Endothelial cell of umbilical vein (primary cell): ENCODE data around the gene KIAA2012. TPM values are rescaled to one million over a fixed set of nuclear protein-coding genes. Genes with fewer than 3 reads are reported as not detected.

Experiments
- BruUV-seq: library from RNA; stranded (reverse); fragments of 400-500 nt; replicated peaks from 2 replicates; lab custom pipeline; 2021; lab: Mats Ljungman, UMichigan
- CTCF ChIA-PET: fragments of 300-600, 350-600 bp; sonication (Branson Sonifier 250); formaldehyde crosslinking; loops from one replicate; lab custom pipeline; 2021; ENCODE audit warnings: antibody characterized with exemption, inconsistent platforms; lab: Charles Lee
- POLR2A ChIA-PET: fragments of 300-600, 350-600 bp; sonication (Branson Sonifier 250); formaldehyde crosslinking; loops from one replicate; lab custom pipeline; 2021; ENCODE audit warnings: antibody characterized with exemption, inconsistent platforms; lab: Charles Lee
- DNase-seq: peaks from one replicate; pipeline ENCODE4 v3.0.0-alpha.2; 2011; ENCODE audit warnings: low read depth, low spot score
- FAIRE-seq: peaks from 2 replicates; lab custom pipeline; 2011; peaks lifted over from hg19 to GRCh38; lab: Jason Lieb, UNC
- H2AFZ ChIP-seq: 2 replicates; pipeline ENCODE4 v1.6.0; 2012; ENCODE audit warnings: low read depth, low read length, control low read depth, inconsistent platforms
- H3K27ac ChIP-seq: 2 replicates; pipeline ENCODE4 v1.5.1; 2011; ENCODE audit warnings: low read depth, mild to moderate bottlenecking, control low read depth, low read length, moderate library complexity; ENCODE audit not compliant: insufficient read depth
- H3K27me3 ChIP-seq, 2 experiments: 2 replicates each; pipeline versions ENCODE4 v1.6.0 to v1.6.1; 2011; ENCODE audit warnings: low read length in 2 of 2, mixed read lengths in 1 of 2; ENCODE audit not compliant: control insufficient read depth in 2 of 2, insufficient read depth in 2 of 2
- H3K36me3 ChIP-seq, 2 experiments: 2 replicates in 1 of 2; 3 replicates in 1 of 2; pipeline ENCODE4 v1.5.1; 2011; ENCODE audit warnings: low read length in 2 of 2, mild to moderate bottlenecking in 1 of 2, moderate library complexity in 1 of 2; ENCODE audit not compliant: control insufficient read depth in 2 of 2, insufficient read depth in 2 of 2; ENCODE audit errors: extremely low read depth in 1 of 2
- H3K4me1 ChIP-seq: 3 replicates; pipeline ENCODE4 v1.5.1; 2011; ENCODE audit warnings: mild to moderate bottlenecking, low read length; ENCODE audit not compliant: control insufficient read depth, insufficient read depth; ENCODE audit errors: extremely low read depth
- H3K4me2 ChIP-seq: 2 replicates; pipeline ENCODE4 v1.6.1; 2011; ENCODE audit warnings: low read length, control low read depth, mixed read lengths; ENCODE audit not compliant: insufficient read depth
- H3K4me3 ChIP-seq, 3 experiments: fragments of 200-600 bp in 1 of 3; sonication (generic), shearing (Covaris generic) in 1 of 3; replicated peaks in 1 of 3; 2 replicates each; pipeline ENCODE4 v1.5.1; 2011 to 2016; ENCODE audit warnings: control low read depth in 3 of 3, low read length in 3 of 3, mild to moderate bottlenecking in 2 of 3, inconsistent platforms in 1 of 3, low read depth in 1 of 3, moderate library complexity in 1 of 3; ENCODE audit not compliant: insufficient read depth in 1 of 3
- H3K79me2 ChIP-seq: 2 replicates; pipeline ENCODE4 v1.6.0; 2012; ENCODE audit warnings: low read length, inconsistent platforms; ENCODE audit not compliant: control insufficient read depth, insufficient read depth
- H3K9ac ChIP-seq: replicated peaks from 2 replicates; pipeline ENCODE3; 2011; ENCODE audit warnings: low read length, control low read depth; ENCODE audit not compliant: insufficient read depth; ENCODE audit errors: extremely low read depth
- H3K9me1 ChIP-seq: replicated peaks from 3 replicates; pipeline ENCODE4 v1.6.0; 2011; ENCODE audit warnings: mild to moderate bottlenecking, low read length; ENCODE audit not compliant: control insufficient read depth, insufficient read depth; ENCODE audit errors: extremely low read depth
- H3K9me3 ChIP-seq: replicated peaks from 2 replicates; pipeline ENCODE4 v1.5.1; 2012; ENCODE audit warnings: low read length, inconsistent platforms; ENCODE audit not compliant: control insufficient read depth, insufficient read depth
- H4K20me1 ChIP-seq: replicated peaks from 2 replicates; pipeline ENCODE3; 2011; ENCODE audit warnings: mild to moderate bottlenecking, low read length; ENCODE audit not compliant: control insufficient read depth, insufficient read depth; ENCODE audit errors: extremely low read depth
- EZH2 ChIP-seq: IDR thresholded peaks from 2 replicates; pipeline ENCODE4 v1.6.1; 2012; ENCODE audit warnings: borderline replicate concordance, low read depth, mild to moderate bottlenecking, moderate library complexity, low read length, inconsistent platforms; ENCODE audit not compliant: severe bottlenecking
- FOS ChIP-seq: IDR thresholded peaks from 2 replicates; pipeline ENCODE4 v1.6.1; 2011; ENCODE audit warnings: mild to moderate bottlenecking, low read length, moderate library complexity, borderline replicate concordance; ENCODE audit not compliant: insufficient read depth
- GATA2 ChIP-seq: IDR thresholded peaks from 2 replicates; pipeline ENCODE4 v1.7.0; 2011; ENCODE audit warnings: low read depth, mild to moderate bottlenecking, moderate library complexity, mixed read lengths, low read length; ENCODE audit not compliant: insufficient read length, insufficient read depth
- JUN ChIP-seq: IDR thresholded peaks from 2 replicates; pipeline ENCODE4 v1.6.1; 2011; ENCODE audit warnings: borderline replicate concordance, low read depth; ENCODE audit not compliant: insufficient read length, insufficient read depth
- MYC ChIP-seq: IDR thresholded peaks from one replicate; pipeline ENCODE4 v1.6.1; 2011; ENCODE audit warnings: mild to moderate bottlenecking, low read depth, low read length
- POLR2A ChIP-seq: IDR thresholded peaks from 2 replicates; pipeline ENCODE4 v1.6.1; 2012; ENCODE audit warnings: low read depth, mild to moderate bottlenecking, control low read depth, low read length
- POLR2AphosphoS5 ChIP-seq: IDR thresholded peaks from 2 replicates; pipeline ENCODE4 v1.6.1; 2012; ENCODE audit warnings: low read depth, mild to moderate bottlenecking, control low read depth, low read length, moderate library complexity; ENCODE audit not compliant: insufficient read depth
- dilution Hi-C: fragments of 300-500 bp; cut with MboI; formaldehyde crosslinking; loops from one replicate; pipeline ENCODE4 v1.15.0; 2019; ENCODE audit warnings: low sequenced_read_pairs; ENCODE audit not compliant: extremely low pct_ligation_motif_present
- intact Hi-C: fragments of 100-400 bp; cut with micrococcal nuclease; formaldehyde crosslinking; loops from one replicate; pipeline ENCODE4 v1.10.0; 2022
- polyA plus RNA-seq, 4 experiments: library from polyadenylated mRNA; depleted of rRNA in 3 of 4; stranded (reverse) in 3 of 4; unstranded in 1 of 4; fragments of >200 nt; gene quantifications; 2 replicates each; pipeline versions ENCODE4 v1.2.1 to v1.2.3, GENCODE V29; 2011 to 2012; ENCODE audit warnings: missing spikeins in 1 of 4
- total RNA-seq: library from RNA; stranded (reverse); gene quantifications from 2 replicates; pipeline ENCODE4 v1.2.3, GENCODE V29; 2021
- TF ChIP-seq, protein P1 (sequence below), 2 donors: IDR thresholded peaks; 1 replicate in 1 of 2; 2 replicates in 1 of 2; pipeline ENCODE4 v1.5.1; 2011; ENCODE audit warnings: low read length in 2 of 2, mild to moderate bottlenecking in 2 of 2, moderate library complexity in 2 of 2, control low read depth in 1 of 2, inconsistent platforms in 1 of 2, low read depth in 1 of 2; ENCODE audit not compliant: insufficient read depth in 1 of 2; ENCODE audit errors: extremely low read depth in 1 of 2
- TF ChIP-seq, protein P2 (sequence below): IDR thresholded peaks from 2 replicates; pipeline ENCODE4 v1.6.1; 2011; ENCODE audit not compliant: insufficient read depth, insufficient read length

The KIAA2012 gene
- total and polyA plus RNA-seq, 2 donors (not counting 3 experiments of a cell fraction or from before 2014, with no cell fraction given), result not detected

DNA sequence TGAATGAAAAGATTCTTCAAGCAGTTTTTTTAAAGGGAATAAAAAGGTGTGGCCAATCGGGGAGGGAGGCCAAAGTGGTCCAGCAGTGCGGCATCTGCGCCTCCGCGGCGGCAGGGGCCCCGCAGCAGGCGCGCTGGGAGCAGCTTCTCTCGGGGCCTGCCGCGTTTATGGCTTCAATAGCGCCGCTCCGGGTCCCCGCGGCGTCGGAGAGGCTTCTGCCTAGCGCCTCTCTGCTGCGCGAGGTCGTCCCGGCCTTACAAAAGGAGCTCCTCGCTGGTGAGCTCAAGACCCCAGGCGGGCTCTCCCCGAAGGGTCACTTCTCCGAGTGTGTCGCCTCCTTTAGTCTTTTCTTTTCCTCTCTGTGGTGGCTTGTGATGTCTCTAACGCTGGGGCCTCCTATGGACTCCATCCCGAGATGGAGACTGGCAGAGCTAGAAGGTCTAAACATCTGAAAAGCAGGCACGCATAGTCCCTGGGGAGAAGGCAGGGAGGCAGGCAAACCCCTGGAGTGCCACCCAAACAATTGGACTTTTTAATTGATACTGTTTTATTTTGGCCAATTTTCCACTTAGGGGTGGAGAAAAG, 98.3 kb downstream of the KIAA2012 start:
- CTCF ChIA-PET, result interaction anchor here (0.7 to 1.9 kb wide), 6 partner anchors 9 to 370 kb away, joined by 3 to 8 read pairs (median 4); no protein-coding TSS in a partner anchor
- dilution Hi-C loops, result no loop called here
- POLR2A ChIA-PET, result interaction anchor here (0.6 kb wide), 1 partner anchor 313 kb away, joined by 3 read pairs; no protein-coding TSS in a partner anchor

More for the DNA sequence above, 98.3 kb downstream of the KIAA2012 start:
- Histone ChIP-seq H3K79me2 (no peaks in the 10 kb centered on the region), H3K4me1 (peaks cover 3% of the 10 kb centered on the region), H3K36me3 (no peaks in the 10 kb centered on the region), H3K27ac (no peak overlapping the region), H3K9me3 (no peaks in the 10 kb centered on the region), H3K9me1 (no peaks in the 10 kb centered on the region), H4K20me1 (no peaks in the 10 kb centered on the region), H3K27me3 (no peaks in the 10 kb centered on the region), H2AFZ (peak overlapping the region; percentile 97), H3K4me3 (peak overlapping the region in 1 of 3 experiments; percentile 17), H3K9ac (no peak overlapping the region), H3K4me2 (peak overlapping the region; percentile 70)
- intact Hi-C loops, result no loop called here
- FAIRE-seq (peak; percentile 18), DNase-seq (peak; percentile 21)
- TF ChIP-seq POLR2A (no peak), FOS (no peak), EZH2 (no peak), MYC (no peak), GATA2 (no peak), JUN (no peak), POLR2AphosphoS5 (no peak)
- TF ChIP-seq, protein P1, sequence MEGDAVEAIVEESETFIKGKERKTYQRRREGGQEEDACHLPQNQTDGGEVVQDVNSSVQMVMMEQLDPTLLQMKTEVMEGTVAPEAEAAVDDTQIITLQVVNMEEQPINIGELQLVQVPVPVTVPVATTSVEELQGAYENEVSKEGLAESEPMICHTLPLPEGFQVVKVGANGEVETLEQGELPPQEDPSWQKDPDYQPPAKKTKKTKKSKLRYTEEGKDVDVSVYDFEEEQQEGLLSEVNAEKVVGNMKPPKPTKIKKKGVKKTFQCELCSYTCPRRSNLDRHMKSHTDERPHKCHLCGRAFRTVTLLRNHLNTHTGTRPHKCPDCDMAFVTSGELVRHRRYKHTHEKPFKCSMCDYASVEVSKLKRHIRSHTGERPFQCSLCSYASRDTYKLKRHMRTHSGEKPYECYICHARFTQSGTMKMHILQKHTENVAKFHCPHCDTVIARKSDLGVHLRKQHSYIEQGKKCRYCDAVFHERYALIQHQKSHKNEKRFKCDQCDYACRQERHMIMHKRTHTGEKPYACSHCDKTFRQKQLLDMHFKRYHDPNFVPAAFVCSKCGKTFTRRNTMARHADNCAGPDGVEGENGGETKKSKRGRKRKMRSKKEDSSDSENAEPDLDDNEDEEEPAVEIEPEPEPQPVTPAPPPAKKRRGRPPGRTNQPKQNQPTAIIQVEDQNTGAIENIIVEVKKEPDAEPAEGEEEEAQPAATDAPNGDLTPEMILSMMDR (IDR thresholded peaks at IDR 0.05; ENCODE audit: extremely low read depth in 1 of 2, insufficient read depth in 1 of 2, low read depth in 1 of 2, low read length in 2 of 2), result no peak
- TF ChIP-seq, protein P2, sequence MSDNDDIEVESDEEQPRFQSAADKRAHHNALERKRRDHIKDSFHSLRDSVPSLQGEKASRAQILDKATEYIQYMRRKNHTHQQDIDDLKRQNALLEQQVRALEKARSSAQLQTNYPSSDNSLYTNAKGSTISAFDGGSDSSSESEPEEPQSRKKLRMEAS, result no peak
- BruUV-seq, result no TSS peak
